K562 (cell line): ENCODE results near the gene ANKRD13D. TPM values are rescaled to one million over a fixed set of nuclear protein-coding genes. Genes with fewer than 3 reads are reported as not detected.

Experiments
- ATAC-seq: fragments of 200-7000 bp; cut with Tn5 transposase; 3 replicates; pipeline ENCODE4 v1.9.1; 2020; ENCODE audit warnings: moderate library complexity
- BruUV-seq: library from RNA; stranded (reverse); fragments of 400-500 nt; replicated peaks from 2 replicates; lab custom pipeline; 2021; lab: Mats Ljungman, UMichigan
- CTCF ChIA-PET: fragments of 300-600 bp; formaldehyde crosslinking; extraction: SDS; loops from one replicate; lab custom pipeline; 2021; ENCODE audit warnings: low intra/inter-chr PET ratio; lab: Yijun Ruan, JAX
- POLR2A ChIA-PET: fragments of 300-600, 350-650 bp; sonication (Branson Sonifier 250); formaldehyde crosslinking; extraction: SDS; loops from one replicate; lab custom pipeline; 2021; ENCODE audit warnings: antibody characterized with exemption, inconsistent platforms; lab: Yijun Ruan, JAX
- DNase-seq, 4 experiments: peaks; one replicate each; pipeline versions ENCODE4 v3.0.0 to v3.0.0-alpha.2; 2011 to 2018; ENCODE audit warnings: low spot score in 3 of 4, mixed read lengths in 3 of 4; ENCODE audit errors: extremely low read depth in 1 of 4
- FAIRE-seq: peaks from 2 replicates; lab custom pipeline; 2011; peaks lifted over from hg19 to GRCh38; lab: Jason Lieb, UNC
- H2AFZ ChIP-seq: 2 replicates; pipeline ENCODE4 v1.6.0; 2011; ENCODE audit warnings: low read depth, low read length, control low read depth, inconsistent platforms
- H3K27ac ChIP-seq: fragments of 200-600 bp; 3 replicates; pipeline ENCODE4 v1.8.0; 2011; ENCODE audit warnings: low read depth, mild to moderate bottlenecking, control low read depth, inconsistent platforms, low read length, moderate library complexity, mixed read lengths; ENCODE audit errors: extremely low read depth
- H3K27me3 ChIP-seq, 2 experiments: fragments of 300-600 bp in 1 of 2; 2 replicates in 1 of 2; 3 replicates in 1 of 2; pipeline versions ENCODE4 v1.6.0 to v1.8.0; 2011; ENCODE audit warnings: inconsistent platforms in 2 of 2, low read length in 2 of 2, mild to moderate bottlenecking in 1 of 2, mixed read lengths in 1 of 2, moderate library complexity in 1 of 2; ENCODE audit not compliant: control insufficient read depth in 2 of 2, insufficient read depth in 2 of 2
- H3K36me3 ChIP-seq: fragments of 300-600 bp; 3 replicates; pipeline ENCODE4 v1.8.0; 2011; ENCODE audit warnings: mild to moderate bottlenecking, low read length, inconsistent platforms; ENCODE audit not compliant: control insufficient read depth, insufficient read depth
- H3K4me1 ChIP-seq, 2 experiments: fragments of 200-600 bp in 1 of 2; replicated peaks in 1 of 2; 2 replicates in 1 of 2; 3 replicates in 1 of 2; pipeline versions ENCODE4 v1.5.1 to v1.8.0; 2011; ENCODE audit warnings: inconsistent platforms in 2 of 2, low read length in 2 of 2, mild to moderate bottlenecking in 1 of 2, mixed read lengths in 1 of 2, moderate library complexity in 1 of 2; ENCODE audit not compliant: control insufficient read depth in 2 of 2, insufficient read depth in 2 of 2
- H3K4me2 ChIP-seq: 2 replicates; pipeline ENCODE4 v1.6.1; 2011; ENCODE audit warnings: low read length, control low read depth, inconsistent platforms, mixed read lengths; ENCODE audit not compliant: insufficient read depth
- H3K4me3 ChIP-seq: fragments of 200-600 bp; sonication (generic), shearing (Covaris generic); 2 replicates; pipeline ENCODE4 v1.5.1; 2016; ENCODE audit warnings: control low read depth, inconsistent platforms
- H3K79me2 ChIP-seq: fragments of 200-600 bp; 3 replicates; pipeline ENCODE4 v1.8.0; 2011; ENCODE audit warnings: low read length, inconsistent platforms; ENCODE audit not compliant: control insufficient read depth, insufficient read depth
- H3K9ac ChIP-seq, 2 experiments: 2 replicates each; pipeline versions ENCODE4 v1.6.0 to v1.6.1; 2011; ENCODE audit warnings: low read depth in 2 of 2, low read length in 2 of 2, control low read depth in 1 of 2, inconsistent platforms in 1 of 2, mild to moderate bottlenecking in 1 of 2, mixed read lengths in 1 of 2; ENCODE audit not compliant: insufficient read depth in 1 of 2
- H3K9me1 ChIP-seq: one replicate; pipeline ENCODE4 v1.6.0; 2011; ENCODE audit warnings: inconsistent platforms, mild to moderate bottlenecking, low read length, moderate library complexity; ENCODE audit not compliant: control insufficient read depth, insufficient read depth
- H3K9me3 ChIP-seq: replicated peaks from 2 replicates; pipeline ENCODE4 v1.5.1; 2011; ENCODE audit warnings: low read depth, low read length, inconsistent platforms; ENCODE audit not compliant: control insufficient read depth, insufficient read depth
- H4K20me1 ChIP-seq: replicated peaks from 2 replicates; pipeline ENCODE4 v1.6.1; 2011; ENCODE audit warnings: low read length, inconsistent platforms, mixed read lengths; ENCODE audit not compliant: control insufficient read depth, insufficient read depth
- CBX1 ChIP-seq: sonication (generic); IDR thresholded peaks from 2 replicates; pipeline ENCODE4 v1.6.1; 2016; ENCODE audit warnings: antibody characterized with exemption, low read depth, mild to moderate bottlenecking
- IRF2 ChIP-seq: sonication (generic); formaldehyde crosslinking; IDR thresholded peaks from 2 replicates; pipeline ENCODE4 v1.8.1; 2022; ENCODE audit warnings: mild to moderate bottlenecking, missing genetic modification reagents
- WGBS: fragments of 100-300 bp; shearing (Covaris generic); methylation state at CpG from one replicate; pipeline ENCODE4 v1.1.6; 2016; ENCODE audit warnings: low coverage, mixed read lengths; ENCODE audit not compliant: insufficient coverage; ENCODE audit errors: missing lambda C conversion rate; 5-methylcytosine and 5-hydroxymethylcytosine counted together
- in situ Hi-C: fragments of 300-500 bp; cut with MboI; formaldehyde crosslinking; loops from 4 replicates; pipeline ENCODE4 v1.15.0; 2018; ENCODE audit warnings: inconsistent platforms, mixed read lengths
- intact Hi-C: fragments of 100-400 bp; cut with micrococcal nuclease; formaldehyde crosslinking; loops from 2 replicates; pipeline ENCODE4 v1.14.2; 2022
- polyA plus RNA-seq, 8 experiments: library from polyadenylated mRNA; depleted of rRNA in 4 of 8; stranded (reverse) in 5 of 8; unstranded in 3 of 8; fragments of >200 nt; fragmentation: Nextera tagmentation in 2 of 8; fragmentation: Illumina TruSeq in 1 of 8; extraction: Ambion mirVana in 2 of 8; extraction: Trizol in 1 of 8; gene quantifications; 2 replicates each; pipeline versions ENCODE4 v1.2.1 to v1.2.3, GENCODE V29; 2011 to 2014; ENCODE audit warnings: inconsistent platforms in 1 of 8, missing spikeins in 1 of 8
- total RNA-seq, 7 experiments: library from RNA; depleted of rRNA in 6 of 7; stranded (reverse); fragments of >200 nt in 6 of 7; fragmentation: Illumina TruSeq in 2 of 7; extraction: Trizol in 2 of 7; gene quantifications; 2 replicates each; pipeline versions ENCODE4 v1.2.1 to v1.2.3, GENCODE V29; 2011 to 2021; ENCODE audit warnings: low replicate concordance in 1 of 7
- TF ChIP-seq, protein P1 (sequence below): fragments of 450-650 bp; formaldehyde crosslinking; IDR thresholded peaks from 2 replicates; pipeline ENCODE4 v1.4.0; 2020; ENCODE audit warnings: mild to moderate bottlenecking, mixed read lengths

Gene ANKRD13D
- total and polyA plus RNA-seq, 9 of the 15 experiments (the other 6 are each of a cell fraction or from before 2014, with no cell fraction given), result 0.94 to 40.9 (median 22.4) TPM

DNA sequence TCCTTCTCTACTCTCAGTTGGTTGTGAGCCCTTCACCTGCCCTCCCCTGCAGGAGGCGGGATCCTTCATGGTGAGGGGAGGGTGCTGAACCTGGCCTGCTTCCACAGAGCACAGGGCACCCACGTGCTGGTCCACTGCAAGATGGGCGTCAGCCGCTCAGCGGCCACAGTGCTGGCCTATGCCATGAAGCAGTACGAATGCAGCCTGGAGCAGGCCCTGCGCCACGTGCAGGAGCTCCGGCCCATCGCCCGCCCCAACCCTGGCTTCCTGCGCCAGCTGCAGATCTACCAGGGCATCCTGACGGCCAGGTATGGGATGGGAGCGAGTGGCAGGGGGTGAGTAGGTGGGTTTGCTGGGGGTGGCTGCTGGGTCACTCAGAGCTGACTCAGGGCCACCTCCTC is 20.6 kb downstream of the ANKRD13D start:
- Histone ChIP-seq H2AFZ (no peak overlapping the region), H3K4me2 (no peak overlapping the region), H3K4me1 (peaks cover 30 to 59% of the 10 kb centered on the region in 2 experiments), H3K79me2 (no peaks in the 10 kb centered on the region), H3K9ac (peak overlapping the region in 1 of 2 experiments; percentile 79; a peak in 2 of 4 replicates), H3K9me1 (no peaks in the 10 kb centered on the region), H3K36me3 (no peaks in the 10 kb centered on the region), H3K27me3 (no peaks in the 10 kb centered on the region), H3K4me3 (no peak overlapping the region), H4K20me1 (no peaks in the 10 kb centered on the region), H3K27ac (no peak overlapping the region), H3K9me3 (no peaks in the 10 kb centered on the region)
- ATAC-seq (no peak), FAIRE-seq (no peak), DNase-seq (no peak)
- ChIA-PET POLR2A (interaction anchor here (1.1 to 1.8 kb wide), 2 partner anchors 17 to 23 kb away, joined by 3 to 4 read pairs; no protein-coding TSS in a partner anchor), CTCF (no interaction called here)
- intact Hi-C loops (no loop called here), in situ Hi-C loops (loop anchor here (5.0 kb wide), 1 partner anchor 32 kb away; no protein-coding TSS in a partner anchor)
- TF ChIP-seq IRF2 (CRISPR knock-in tag) (0 out of 2 replicates have a peak, but pooled peaks have one; percentile 20), CBX1 (no peak)
- TF ChIP-seq, protein P1, sequence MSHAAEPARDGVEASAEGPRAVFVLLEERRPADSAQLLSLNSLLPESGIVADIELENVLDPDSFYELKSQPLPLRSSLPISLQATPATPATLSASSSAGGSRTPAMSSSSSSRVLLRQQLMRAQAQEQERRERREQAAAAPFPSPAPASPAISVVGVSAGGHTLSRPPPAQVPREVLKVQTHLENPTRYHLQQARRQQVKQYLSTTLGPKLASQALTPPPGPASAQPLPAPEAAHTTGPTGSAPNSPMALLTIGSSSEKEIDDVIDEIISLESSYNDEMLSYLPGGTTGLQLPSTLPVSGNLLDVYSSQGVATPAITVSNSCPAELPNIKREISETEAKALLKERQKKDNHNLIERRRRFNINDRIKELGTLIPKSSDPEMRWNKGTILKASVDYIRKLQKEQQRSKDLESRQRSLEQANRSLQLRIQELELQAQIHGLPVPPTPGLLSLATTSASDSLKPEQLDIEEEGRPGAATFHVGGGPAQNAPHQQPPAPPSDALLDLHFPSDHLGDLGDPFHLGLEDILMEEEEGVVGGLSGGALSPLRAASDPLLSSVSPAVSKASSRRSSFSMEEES, result no peak
- BruUV-seq, result no TSS peak
- WGBS, result 74% methylated on average over 11 of the region's 14 CpGs
